K562 (cell line): ENCODE measurements around the gene ACTN4. TPM values are rescaled to one million over a fixed set of nuclear protein-coding genes. Genes with fewer than 3 reads are reported as not detected.

Experiments
- ATAC-seq: fragments of 200-7000 bp; cut with Tn5 transposase; 3 replicates; pipeline ENCODE4 v1.9.1; 2020; ENCODE audit warnings: moderate library complexity
- BruUV-seq: library from RNA; stranded (reverse); fragments of 400-500 nt; replicated peaks from 2 replicates; lab custom pipeline; 2021; lab: Mats Ljungman, UMichigan
- CTCF ChIA-PET: fragments of 300-600 bp; formaldehyde crosslinking; extraction: SDS; loops from one replicate; lab custom pipeline; 2021; ENCODE audit warnings: low intra/inter-chr PET ratio; lab: Yijun Ruan, JAX
- POLR2A ChIA-PET: fragments of 300-600, 350-650 bp; sonication (Branson Sonifier 250); formaldehyde crosslinking; extraction: SDS; loops from one replicate; lab custom pipeline; 2021; ENCODE audit warnings: antibody characterized with exemption, inconsistent platforms; lab: Yijun Ruan, JAX
- DNase-seq, 4 experiments: peaks; one replicate each; pipeline versions ENCODE4 v3.0.0 to v3.0.0-alpha.2; 2011 to 2018; ENCODE audit warnings: low spot score in 3 of 4, mixed read lengths in 3 of 4; ENCODE audit errors: extremely low read depth in 1 of 4
- FAIRE-seq: peaks from 2 replicates; lab custom pipeline; 2011; peaks lifted over from hg19 to GRCh38; lab: Jason Lieb, UNC
- H2AFZ ChIP-seq: 2 replicates; pipeline ENCODE4 v1.6.0; 2011; ENCODE audit warnings: low read depth, low read length, control low read depth, inconsistent platforms
- H3K27ac ChIP-seq: fragments of 200-600 bp; 3 replicates; pipeline ENCODE4 v1.8.0; 2011; ENCODE audit warnings: low read depth, mild to moderate bottlenecking, control low read depth, inconsistent platforms, low read length, moderate library complexity, mixed read lengths; ENCODE audit errors: extremely low read depth
- H3K27me3 ChIP-seq, 2 experiments: fragments of 300-600 bp in 1 of 2; 2 replicates in 1 of 2; 3 replicates in 1 of 2; pipeline versions ENCODE4 v1.6.0 to v1.8.0; 2011; ENCODE audit warnings: inconsistent platforms in 2 of 2, low read length in 2 of 2, mild to moderate bottlenecking in 1 of 2, mixed read lengths in 1 of 2, moderate library complexity in 1 of 2; ENCODE audit not compliant: control insufficient read depth in 2 of 2, insufficient read depth in 2 of 2
- H3K36me3 ChIP-seq: fragments of 300-600 bp; 3 replicates; pipeline ENCODE4 v1.8.0; 2011; ENCODE audit warnings: mild to moderate bottlenecking, low read length, inconsistent platforms; ENCODE audit not compliant: control insufficient read depth, insufficient read depth
- H3K4me1 ChIP-seq, 2 experiments: fragments of 200-600 bp in 1 of 2; replicated peaks in 1 of 2; 2 replicates in 1 of 2; 3 replicates in 1 of 2; pipeline versions ENCODE4 v1.5.1 to v1.8.0; 2011; ENCODE audit warnings: inconsistent platforms in 2 of 2, low read length in 2 of 2, mild to moderate bottlenecking in 1 of 2, mixed read lengths in 1 of 2, moderate library complexity in 1 of 2; ENCODE audit not compliant: control insufficient read depth in 2 of 2, insufficient read depth in 2 of 2
- H3K4me2 ChIP-seq: 2 replicates; pipeline ENCODE4 v1.6.1; 2011; ENCODE audit warnings: low read length, control low read depth, inconsistent platforms, mixed read lengths; ENCODE audit not compliant: insufficient read depth
- H3K4me3 ChIP-seq: fragments of 200-600 bp; sonication (generic), shearing (Covaris generic); 2 replicates; pipeline ENCODE4 v1.5.1; 2016; ENCODE audit warnings: control low read depth, inconsistent platforms
- H3K79me2 ChIP-seq: fragments of 200-600 bp; 3 replicates; pipeline ENCODE4 v1.8.0; 2011; ENCODE audit warnings: low read length, inconsistent platforms; ENCODE audit not compliant: control insufficient read depth, insufficient read depth
- H3K9ac ChIP-seq, 2 experiments: 2 replicates each; pipeline versions ENCODE4 v1.6.0 to v1.6.1; 2011; ENCODE audit warnings: low read depth in 2 of 2, low read length in 2 of 2, control low read depth in 1 of 2, inconsistent platforms in 1 of 2, mild to moderate bottlenecking in 1 of 2, mixed read lengths in 1 of 2; ENCODE audit not compliant: insufficient read depth in 1 of 2
- H3K9me1 ChIP-seq: one replicate; pipeline ENCODE4 v1.6.0; 2011; ENCODE audit warnings: inconsistent platforms, mild to moderate bottlenecking, low read length, moderate library complexity; ENCODE audit not compliant: control insufficient read depth, insufficient read depth
- H3K9me3 ChIP-seq: replicated peaks from 2 replicates; pipeline ENCODE4 v1.5.1; 2011; ENCODE audit warnings: low read depth, low read length, inconsistent platforms; ENCODE audit not compliant: control insufficient read depth, insufficient read depth
- H4K20me1 ChIP-seq: replicated peaks from 2 replicates; pipeline ENCODE4 v1.6.1; 2011; ENCODE audit warnings: low read length, inconsistent platforms, mixed read lengths; ENCODE audit not compliant: control insufficient read depth, insufficient read depth
- AFF1 ChIP-seq, 2 experiments: fragments of 450-650 bp; IDR thresholded peaks; 2 replicates each; pipeline ENCODE4 v1.6.1; 2018; ENCODE audit warnings: mild to moderate bottlenecking in 2 of 2, low read depth in 1 of 2; ENCODE audit not compliant: partially characterized antibody in 2 of 2
- NR4A1 ChIP-seq, 2 experiments: fragments of 250-450 bp in 1 of 2; fragments of 450-650 bp in 1 of 2; sonication (Bioruptor Pico) in 1 of 2; IDR thresholded peaks; 2 replicates each; pipeline versions ENCODE4 v1.4.0 to v1.6.1; 2016 to 2020; ENCODE audit warnings: mild to moderate bottlenecking in 2 of 2, missing compliant biosample characterization in 1 of 2, missing genetic modification characterization in 1 of 2, moderate library complexity in 1 of 2
- WGBS: fragments of 100-300 bp; shearing (Covaris generic); methylation state at CpG from one replicate; pipeline ENCODE4 v1.1.6; 2016; ENCODE audit warnings: low coverage, mixed read lengths; ENCODE audit not compliant: insufficient coverage; ENCODE audit errors: missing lambda C conversion rate; 5-methylcytosine and 5-hydroxymethylcytosine counted together
- in situ Hi-C: fragments of 300-500 bp; cut with MboI; formaldehyde crosslinking; loops from 4 replicates; pipeline ENCODE4 v1.15.0; 2018; ENCODE audit warnings: inconsistent platforms, mixed read lengths
- intact Hi-C: fragments of 100-400 bp; cut with micrococcal nuclease; formaldehyde crosslinking; loops from 2 replicates; pipeline ENCODE4 v1.14.2; 2022
- polyA plus RNA-seq, 8 experiments: library from polyadenylated mRNA; depleted of rRNA in 4 of 8; stranded (reverse) in 5 of 8; unstranded in 3 of 8; fragments of >200 nt; fragmentation: Nextera tagmentation in 2 of 8; fragmentation: Illumina TruSeq in 1 of 8; extraction: Ambion mirVana in 2 of 8; extraction: Trizol in 1 of 8; gene quantifications; 2 replicates each; pipeline versions ENCODE4 v1.2.1 to v1.2.3, GENCODE V29; 2011 to 2014; ENCODE audit warnings: inconsistent platforms in 1 of 8, missing spikeins in 1 of 8
- total RNA-seq, 7 experiments: library from RNA; depleted of rRNA in 6 of 7; stranded (reverse); fragments of >200 nt in 6 of 7; fragmentation: Illumina TruSeq in 2 of 7; extraction: Trizol in 2 of 7; gene quantifications; 2 replicates each; pipeline versions ENCODE4 v1.2.1 to v1.2.3, GENCODE V29; 2011 to 2021; ENCODE audit warnings: low replicate concordance in 1 of 7

ACTN4 gene
- total and polyA plus RNA-seq, 9 of the 15 experiments (the other 6 are each of a cell fraction or from before 2014, with no cell fraction given): 3.1 to 385 (median 125) TPM

- no peaks in the 10 kb centered on the region for H3K9me3 ChIP-seq
- H3K36me3 ChIP-seq: no peaks in the 10 kb centered on the region
- FAIRE-seq: no peak
- H3K27me3 ChIP-seq: no peaks in the 10 kb centered on the region
- ChIA-PET POLR2A (no interaction called here), CTCF (no interaction called here)
- 86% methylated on average over 2 of the region's 2 CpGs for WGBS
- no TSS peak for BruUV-seq
- no peaks in the 10 kb centered on the region for H3K79me2 ChIP-seq
- no peaks in the 10 kb centered on the region for H4K20me1 ChIP-seq
- no peak for DNase-seq
- H3K4me2 ChIP-seq: no peak overlapping the region
- no peak for ATAC-seq
- no peak overlapping the region for H3K4me3 ChIP-seq
- H3K27ac ChIP-seq: no peak overlapping the region
- intact Hi-C loops (no loop called here), in situ Hi-C loops (no loop called here)
- no peak for TF ChIP-seq NR4A1 (CRISPR knock-in tag; IDR thresholded peaks at IDR 0.05)
- no peak for TF ChIP-seq NR4A1 (tag; IDR thresholded peaks at IDR 0.05)
- peak in 1 of 2 experiments; percentile 99 for TF ChIP-seq AFF1 (IDR thresholded peaks at IDR 0.05; ENCODE audit: low read depth in 1 of 2, partially characterized antibody in 2 of 2)
- no peak overlapping the region for H3K9ac ChIP-seq
- no peak overlapping the region for H2AFZ ChIP-seq
- H3K9me1 ChIP-seq: no peaks in the 10 kb centered on the region
- H3K4me1 ChIP-seq: peaks cover 0 to 8% of the 10 kb centered on the region in 2 experiments; a peak in 2 of 5 replicates
These were observed 117.8 kb downstream of the ACTN4 start for GRCh38 chr19:38765214-38765613.
